Rectal smooth muscle tissue (tissue), 1 donor: ENCODE results near the gene SHC2.

Experiments
- H3K27ac ChIP-seq: one replicate; pipeline ENCODE4 v1.7.0; 2013; ENCODE audit warnings: low read depth, low read length, inconsistent platforms
- H3K27me3 ChIP-seq: one replicate; pipeline ENCODE4 v1.7.0; 2013; ENCODE audit warnings: low read length; ENCODE audit not compliant: control insufficient read depth, insufficient read depth
- H3K36me3 ChIP-seq: one replicate; pipeline ENCODE4 v1.7.0; 2013; ENCODE audit warnings: low read length; ENCODE audit not compliant: control insufficient read depth, insufficient read depth
- H3K4me1 ChIP-seq: one replicate; pipeline ENCODE4 v1.7.0; 2013; ENCODE audit warnings: low read length; ENCODE audit not compliant: control insufficient read depth, insufficient read depth
- H3K4me3 ChIP-seq: one replicate; pipeline ENCODE4 v1.7.0; 2013; ENCODE audit warnings: low read length
- H3K9ac ChIP-seq: one replicate; pipeline ENCODE4 v1.7.0; 2013; ENCODE audit warnings: low read length

SHC2 gene

GRCh38 chr19:472005-472858, 11.4 kb upstream of the SHC2 start:
- H3K36me3 ChIP-seq, result no peaks in the 10 kb centered on the region
- H3K4me1 ChIP-seq, result no peaks in the 10 kb centered on the region
- no peak overlapping the region for H3K4me3 ChIP-seq
- no peak overlapping the region for H3K9ac ChIP-seq
- no peaks in the 10 kb centered on the region for H3K27me3 ChIP-seq
- H3K27ac ChIP-seq, result no peak overlapping the region

- Histone ChIP-seq H3K27me3 (no peaks in the 10 kb centered on the region), H3K36me3 (no peaks in the 10 kb centered on the region), H3K9ac (no peak overlapping the region), H3K27ac (no peak overlapping the region), H3K4me1 (no peaks in the 10 kb centered on the region), H3K4me3 (no peak overlapping the region)
Observed at GRCh38 chr19:470701-471100, 9.9 kb upstream of the SHC2 start.

- H3K4me3 ChIP-seq, result no peak overlapping the region
- H3K9ac ChIP-seq, result no peak overlapping the region
- no peaks in the 10 kb centered on the region for H3K4me1 ChIP-seq
- no peak overlapping the region for H3K27ac ChIP-seq
- H3K27me3 ChIP-seq, result no peaks in the 10 kb centered on the region
- no peaks in the 10 kb centered on the region for H3K36me3 ChIP-seq
Observed at GRCh38 chr19:469833-470232, 9.0 kb upstream of the SHC2 start.

GRCh38 chr19:468587-469256, 7.9 kb upstream of the SHC2 start:
- Histone ChIP-seq H3K9ac (no peak overlapping the region), H3K4me3 (no peak overlapping the region), H3K27me3 (no peaks in the 10 kb centered on the region), H3K36me3 (no peaks in the 10 kb centered on the region), H3K4me1 (no peaks in the 10 kb centered on the region), H3K27ac (no peak overlapping the region)

GRCh38 chr19:467554-467953, 6.7 kb upstream of the SHC2 start:
- Histone ChIP-seq H3K36me3 (no peaks in the 10 kb centered on the region), H3K27me3 (no peaks in the 10 kb centered on the region), H3K27ac (no peak overlapping the region), H3K9ac (no peak overlapping the region), H3K4me1 (no peaks in the 10 kb centered on the region), H3K4me3 (no peak overlapping the region)

- Histone ChIP-seq H3K27ac (no peak overlapping the region), H3K4me3 (no peak overlapping the region), H3K27me3 (no peaks in the 10 kb centered on the region), H3K36me3 (no peaks in the 10 kb centered on the region), H3K4me1 (peaks cover 2% of the 10 kb centered on the region), H3K9ac (no peak overlapping the region)
Observed at GRCh38 chr19:465056-465816, 4.4 kb upstream of the SHC2 start.

- H3K4me1 ChIP-seq, result peaks cover 5% of the 10 kb centered on the region
- no peaks in the 10 kb centered on the region for H3K27me3 ChIP-seq
- no peak overlapping the region for H3K9ac ChIP-seq
Observed at GRCh38 chr19:464208-464545, 3.3 kb upstream of the SHC2 start.

GRCh38 chr19:463483-464207, 2.8 kb upstream of the SHC2 start:
- Histone ChIP-seq H3K27me3 (no peaks in the 10 kb centered on the region), H3K4me1 (peaks cover 5% of the 10 kb centered on the region), H3K36me3 (no peaks in the 10 kb centered on the region), H3K9ac (no peak overlapping the region), H3K27ac (no peak overlapping the region), H3K4me3 (no peak overlapping the region)

More at GRCh38 chr19:464208-464545, 3.3 kb upstream of the SHC2 start:
- H3K27ac ChIP-seq, result no peak overlapping the region
- no peaks in the 10 kb centered on the region for H3K36me3 ChIP-seq
- H3K4me3 ChIP-seq, result no peak overlapping the region

- Histone ChIP-seq H3K4me3 (peak overlapping the region; percentile 41), H3K27ac (peak overlapping the region; percentile 14), H3K9ac (no peak overlapping the region), H3K27me3 (no peaks in the 10 kb centered on the region), H3K36me3 (no peaks in the 10 kb centered on the region), H3K4me1 (peaks cover 5% of the 10 kb centered on the region)
Observed at GRCh38 chr19:461721-462551, 1.1 kb upstream of the SHC2 start.

GRCh38 chr19:459724-460511, 915 bp downstream of the SHC2 start:
- peaks cover 5% of the 10 kb centered on the region for H3K4me1 ChIP-seq
- no peaks in the 10 kb centered on the region for H3K36me3 ChIP-seq
- peak overlapping the region; percentile 66 for H3K4me3 ChIP-seq
- H3K9ac ChIP-seq, result peak overlapping the region; percentile 21
- no peaks in the 10 kb centered on the region for H3K27me3 ChIP-seq
- peak overlapping the region; percentile 74 for H3K27ac ChIP-seq
